ENCODE measurements around the gene EXTL1. TPM values are rescaled to one million over a fixed set of nuclear protein-coding genes. Genes with fewer than 3 reads are reported as not detected.

The EXTL1 gene
- total RNA-seq, 2 donors from 2014 or later: 1.6 TPM; not detected in 1

GRCh38 chr1:26075421-26076144, 54.0 kb downstream of the EXTL1 start:
- Histone ChIP-seq H3K36me3 (no peaks in the 10 kb centered on the region), H3K9me3 (no peaks in the 10 kb centered on the region), H3K4me1 (ENCODE audit: control insufficient read depth in 1 of 2, low read depth in 2 of 2) (no peaks in the 10 kb centered on the region), H3K27me3 (replicated peaks; ENCODE audit: insufficient read depth) (no peaks in the 10 kb centered on the region), H3K27ac (no peak overlapping the region), H3K4me3 (no peak overlapping the region)
- TF ChIP-seq CTCF (IDR thresholded peaks at IDR 0.05): no peak
- no peak for DNase-seq (ENCODE audit: low spot score)
- no peak for ATAC-seq (ENCODE audit: insufficient number of reproducible peaks, low FRiP score, low read depth)

GRCh38 chr1:26077524-26077923, 55.9 kb downstream of the EXTL1 start:
- Histone ChIP-seq H3K4me3 (no peak overlapping the region), H3K27ac (no peak overlapping the region), H3K9me3 (no peaks in the 10 kb centered on the region), H3K4me1 (ENCODE audit: control insufficient read depth in 1 of 2, low read depth in 2 of 2) (no peaks in the 10 kb centered on the region), H3K36me3 (no peaks in the 10 kb centered on the region), H3K27me3 (replicated peaks; ENCODE audit: insufficient read depth) (no peaks in the 10 kb centered on the region)
- no peak for ATAC-seq (ENCODE audit: insufficient number of reproducible peaks, low FRiP score, low read depth)
- DNase-seq (ENCODE audit: low spot score): no peak
- no peak for TF ChIP-seq CTCF (IDR thresholded peaks at IDR 0.05)

- no peak for TF ChIP-seq CTCF (IDR thresholded peaks at IDR 0.05)
- H3K27ac ChIP-seq: no peak overlapping the region
- no peak for DNase-seq (ENCODE audit: low spot score)
- H3K36me3 ChIP-seq: no peaks in the 10 kb centered on the region
- H3K9me3 ChIP-seq: no peaks in the 10 kb centered on the region
- no peak for ATAC-seq (ENCODE audit: insufficient number of reproducible peaks, low FRiP score, low read depth)
- H3K4me1 ChIP-seq (ENCODE audit: control insufficient read depth in 1 of 2, low read depth in 2 of 2): no peaks in the 10 kb centered on the region
- no peak overlapping the region for H3K4me3 ChIP-seq
- H3K27me3 ChIP-seq (replicated peaks; ENCODE audit: insufficient read depth): no peaks in the 10 kb centered on the region
Measured at GRCh38 chr1:26078286-26079177, 57.0 kb downstream of the EXTL1 start.

GRCh38 chr1:26079178-26079563, 57.6 kb downstream of the EXTL1 start:
- Histone ChIP-seq H3K4me3 (no peak overlapping the region), H3K9me3 (no peaks in the 10 kb centered on the region), H3K27me3 (replicated peaks; ENCODE audit: insufficient read depth) (no peaks in the 10 kb centered on the region), H3K36me3 (no peaks in the 10 kb centered on the region), H3K4me1 (ENCODE audit: control insufficient read depth in 1 of 2, low read depth in 2 of 2) (no peaks in the 10 kb centered on the region), H3K27ac (no peak overlapping the region)
- no peak for TF ChIP-seq CTCF (IDR thresholded peaks at IDR 0.05)
- DNase-seq (ENCODE audit: low spot score) (no peak), ATAC-seq (ENCODE audit: insufficient number of reproducible peaks, low FRiP score, low read depth) (no peak)
